Activated CD4-positive, CD25-positive, alpha-beta regulatory T cell treated with anti-CD3 and anti-CD28 coated beads, Interleukin-2, amount 50 U/mL, for 24 hours (primary cell): ENCODE measurements around the gene OR2J2.
"Not testable (repeated sequence)": the region's sequence is repeated elsewhere in the genome, so short reads cannot be mapped to it uniquely, and the experiment has no call there.

Source experiments
- ATAC-seq, 2 donors: fragments of 150-1000 bp; cut with Tn5 transposase; one replicate each; pipeline ENCODE4 v1.10.0; 2021; ENCODE audit warnings: mild to moderate bottlenecking in 1 of 2, moderate library complexity in 1 of 2

Gene OR2J2

DNA sequence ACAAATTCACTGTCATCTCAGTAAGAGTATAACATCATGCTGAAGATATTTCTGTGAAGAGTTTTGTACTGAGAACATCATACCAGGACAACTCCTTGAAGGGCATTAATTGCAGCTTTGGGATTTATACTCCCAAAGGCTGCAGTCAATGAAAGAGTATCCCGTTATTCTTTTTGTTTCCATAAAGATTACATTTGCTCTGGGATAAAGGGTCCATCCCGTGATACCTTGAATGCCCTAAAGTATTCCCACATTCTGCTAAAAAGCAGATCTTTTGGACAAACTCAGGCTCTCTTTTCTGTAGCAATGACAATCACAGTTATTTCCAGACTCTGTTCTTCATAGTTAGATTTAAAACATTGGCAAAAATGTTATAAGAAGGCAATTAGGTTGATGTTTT, at the start of gene OR2J2:
OR2J2 (plus strand) TSS at position 301 of the 400 bp plus-strand sequence. CDS start 2,729 bp downstream, outside the sequence.
- not testable (repeated sequence) for ATAC-seq

DNA sequence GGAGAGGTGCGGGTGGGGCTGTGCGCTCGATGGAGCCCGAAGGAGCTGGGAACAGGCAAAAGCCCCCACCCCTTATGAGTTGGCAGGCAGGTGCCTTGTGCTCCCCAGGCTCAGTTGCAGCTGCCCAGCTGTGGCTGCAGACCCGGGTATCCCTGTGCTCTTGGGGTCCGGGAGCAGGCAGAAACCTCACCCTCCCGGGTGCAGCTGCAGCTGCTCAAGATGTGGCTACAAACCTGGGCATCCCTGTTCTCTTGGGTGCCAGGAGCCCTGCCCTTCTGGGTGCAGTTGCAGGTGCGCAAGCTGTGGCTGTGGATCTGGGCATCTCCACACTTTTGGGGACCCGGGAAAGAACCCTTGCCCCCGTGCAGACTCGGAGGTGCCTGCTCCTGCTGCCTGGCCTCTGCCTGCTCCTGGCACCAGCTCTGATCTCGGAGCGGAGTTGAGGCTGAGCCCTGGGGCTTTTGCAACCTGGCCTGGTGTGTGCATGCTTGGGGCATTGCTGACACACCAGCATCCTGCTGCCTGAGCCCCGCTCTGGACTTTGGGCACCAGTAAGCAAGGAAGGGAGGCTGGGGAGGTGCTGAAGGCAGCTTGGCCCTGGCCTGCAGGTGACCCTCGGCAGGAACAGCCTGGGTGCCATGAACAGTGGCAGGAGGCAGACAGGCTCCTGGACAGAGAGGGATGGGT, 41.2 kb upstream of the OR2J2 start:
- no peak for ATAC-seq

DNA sequence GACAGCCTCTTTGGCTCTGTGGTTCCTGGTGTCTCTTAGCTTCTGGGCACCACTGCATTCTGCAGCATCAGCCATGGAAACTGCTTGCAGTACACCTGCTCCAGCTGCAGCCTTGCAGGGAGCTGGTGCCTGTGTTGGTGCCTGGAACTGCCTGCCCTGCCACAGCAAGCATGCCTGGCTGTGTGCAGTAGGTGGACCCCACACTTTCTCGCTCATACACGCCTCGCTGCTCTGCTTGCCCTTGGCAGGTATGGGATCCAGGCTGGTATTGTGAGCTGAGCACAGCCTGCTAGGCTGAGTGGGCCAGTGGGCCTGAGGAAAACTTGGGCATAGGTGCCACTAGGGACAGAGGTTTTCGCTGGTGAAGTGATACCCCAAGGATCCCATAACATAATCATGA, 40.1 kb upstream of the OR2J2 start:
- no peak for ATAC-seq

DNA sequence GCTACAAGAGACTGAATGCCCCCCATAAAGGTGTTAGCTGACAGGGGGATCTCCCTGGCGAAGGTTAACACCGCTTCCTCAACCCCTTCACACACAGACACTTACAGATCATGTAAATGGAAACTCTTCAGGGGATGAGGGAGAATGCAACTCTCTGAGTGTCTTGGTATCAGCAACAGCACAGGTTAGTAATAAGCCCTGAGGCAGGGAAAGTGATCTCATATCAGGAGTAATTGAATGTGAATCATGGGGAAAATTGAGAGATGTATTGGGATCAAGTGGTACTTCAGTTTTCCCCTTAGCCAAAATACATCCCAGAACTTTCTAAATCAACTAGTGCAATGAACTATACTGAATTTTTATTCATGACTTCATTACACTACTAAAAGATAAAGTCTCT, 39.0 kb upstream of the OR2J2 start:
- no peak for ATAC-seq

DNA sequence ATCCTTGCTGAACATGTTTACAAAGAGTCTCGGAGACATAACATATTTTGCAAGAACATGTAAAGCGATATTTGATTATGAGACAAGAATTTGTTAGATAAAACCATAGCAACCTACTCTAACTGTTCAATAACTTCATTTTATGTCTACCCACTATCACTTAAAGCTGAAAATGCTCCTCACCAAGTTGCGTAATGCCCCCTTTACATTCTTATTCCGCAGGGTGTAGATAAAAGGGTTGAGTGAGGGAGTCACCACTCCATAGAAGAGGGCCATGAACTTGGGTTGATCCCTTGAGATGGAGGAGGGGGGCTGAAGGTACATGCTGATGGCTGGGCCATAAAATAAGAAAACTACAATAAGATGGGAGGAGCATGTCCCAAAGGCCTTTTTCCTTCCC, 33.0 kb upstream of the OR2J2 start:
- ATAC-seq = no peak

DNA sequence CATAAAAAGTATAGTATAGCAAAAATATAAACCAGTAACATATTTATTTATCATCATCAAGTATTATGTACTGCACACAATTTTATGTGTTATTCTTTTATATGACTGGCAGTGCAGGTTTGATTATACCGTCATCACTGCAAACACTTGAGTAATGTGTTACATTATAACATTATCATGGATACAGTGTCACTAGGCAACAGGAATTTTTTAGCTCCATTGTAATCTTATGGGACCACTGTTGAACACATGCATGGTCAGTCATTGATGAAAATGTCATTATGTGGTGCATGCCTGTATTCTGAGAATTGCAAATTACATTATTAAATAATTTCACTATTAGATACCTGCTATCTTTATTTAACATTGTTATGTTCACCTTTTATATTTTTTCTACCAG, 29.1 kb upstream of the OR2J2 start:
- no peak for ATAC-seq

DNA sequence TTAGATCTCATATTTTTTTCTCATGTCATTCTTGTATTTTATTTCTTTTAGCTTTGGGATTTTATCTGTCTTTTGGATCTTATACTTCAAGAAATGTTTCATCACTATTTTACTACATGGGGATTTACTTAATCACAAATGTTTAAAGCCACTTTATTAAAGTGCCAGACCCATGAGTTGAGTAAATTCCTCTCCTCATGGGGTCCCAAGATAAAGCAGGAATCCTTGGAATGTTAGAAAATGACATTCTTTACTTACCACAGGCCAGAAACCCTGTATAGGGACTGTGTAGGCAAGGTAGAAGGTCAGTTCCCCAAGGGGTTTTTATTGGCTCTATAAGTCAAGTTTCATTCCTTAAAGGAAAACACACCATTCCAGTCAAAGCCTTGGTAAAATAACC, 28.4 kb upstream of the OR2J2 start:
- no peak for ATAC-seq

DNA sequence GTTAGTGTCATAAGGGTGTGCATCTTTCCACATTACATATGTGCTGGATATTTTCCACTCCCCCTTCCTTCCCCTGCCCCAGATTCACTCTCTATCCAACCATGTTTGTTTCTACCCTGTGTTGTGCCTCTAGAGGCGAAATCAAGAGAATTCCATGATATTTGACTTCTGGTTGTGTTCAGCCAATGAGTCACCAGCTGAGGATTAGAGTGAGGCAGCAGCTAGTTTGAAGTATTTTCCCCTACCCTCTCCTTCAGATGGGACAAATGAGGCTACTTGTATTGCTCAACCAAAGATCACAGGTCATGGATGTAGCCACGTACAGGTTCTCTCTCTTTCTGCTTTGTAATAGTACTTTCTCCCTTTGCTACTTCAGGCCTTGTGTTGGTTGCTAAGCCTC, 24.5 kb upstream of the OR2J2 start:
- no peak for ATAC-seq

DNA sequence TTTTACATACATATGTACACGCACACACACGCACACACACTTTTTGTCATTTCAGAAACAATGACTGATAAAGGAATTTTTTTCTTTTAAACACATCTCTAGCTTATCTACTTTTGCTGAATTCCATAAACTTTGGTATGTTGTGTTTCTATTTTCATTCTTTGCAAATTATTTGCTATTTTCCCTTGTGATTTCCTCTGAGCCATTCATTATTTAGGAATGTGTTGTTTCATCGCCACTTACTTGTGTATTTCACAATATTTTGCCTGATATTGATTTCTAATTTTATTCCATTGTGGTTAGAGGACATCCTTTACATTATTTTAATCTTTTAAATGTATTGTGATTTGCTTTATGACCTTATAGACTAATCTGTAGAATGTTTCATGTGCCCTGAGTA, 23.6 kb upstream of the OR2J2 start:
- ATAC-seq = no peak

DNA sequence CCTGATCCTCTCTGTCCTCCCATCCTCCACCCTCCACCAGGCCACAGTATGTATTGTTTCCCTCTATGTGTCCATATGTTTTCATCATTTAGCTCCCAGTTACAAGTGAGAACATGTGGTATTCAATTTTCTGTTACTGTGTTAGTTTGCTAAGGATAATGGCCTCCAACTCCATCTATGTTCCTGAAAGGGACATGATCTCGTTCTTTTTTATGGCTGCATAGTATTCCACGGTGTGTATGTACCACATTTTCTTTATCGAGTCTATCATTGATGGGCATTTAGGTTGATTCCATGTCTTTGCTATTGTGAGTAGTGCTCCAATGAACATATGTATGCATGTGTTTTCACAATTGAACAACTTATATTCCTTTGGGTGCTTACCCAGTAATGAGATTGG, 21.3 kb upstream of the OR2J2 start:
- ATAC-seq = not testable (repeated sequence)

DNA sequence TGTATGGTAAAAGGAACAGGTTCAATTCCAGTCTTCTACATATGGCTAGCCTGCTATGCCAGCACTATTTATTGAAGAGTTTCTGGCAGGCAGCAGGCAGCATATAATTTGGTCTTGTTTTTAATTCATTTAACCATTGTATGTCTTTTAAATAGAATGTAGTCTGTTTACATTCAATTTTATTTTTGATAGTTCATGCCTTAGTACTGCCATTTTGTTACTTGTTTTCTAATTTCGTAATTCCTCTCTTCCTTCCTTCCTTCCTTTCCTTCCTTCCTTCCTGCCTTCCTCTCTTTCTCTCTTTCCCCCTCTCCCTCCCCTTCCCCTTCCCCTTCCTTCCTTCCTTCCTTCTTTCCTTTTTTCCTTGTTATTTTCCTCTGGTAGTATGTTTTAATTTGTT, 17.6 kb upstream of the OR2J2 start:
- no peak for ATAC-seq

DNA sequence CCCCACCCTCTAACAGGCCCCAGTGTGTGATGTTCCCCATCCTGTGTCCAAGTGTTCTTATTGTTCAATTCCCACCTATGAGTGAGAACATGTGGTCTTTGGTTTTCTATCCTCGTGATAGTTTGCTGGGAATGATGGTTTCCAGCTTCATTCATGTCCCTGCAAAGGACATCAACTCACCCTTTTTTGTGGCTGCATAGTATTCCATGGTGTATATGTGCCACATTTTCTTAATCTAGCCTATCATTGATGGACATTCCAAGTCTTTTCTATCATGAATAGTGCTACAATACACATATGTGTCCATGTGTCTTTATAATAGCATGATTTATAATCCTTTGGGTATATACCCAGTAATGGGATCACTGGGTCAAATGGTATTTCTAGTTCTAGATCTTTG, 15.5 kb upstream of the OR2J2 start:
- not testable (repeated sequence) for ATAC-seq

DNA sequence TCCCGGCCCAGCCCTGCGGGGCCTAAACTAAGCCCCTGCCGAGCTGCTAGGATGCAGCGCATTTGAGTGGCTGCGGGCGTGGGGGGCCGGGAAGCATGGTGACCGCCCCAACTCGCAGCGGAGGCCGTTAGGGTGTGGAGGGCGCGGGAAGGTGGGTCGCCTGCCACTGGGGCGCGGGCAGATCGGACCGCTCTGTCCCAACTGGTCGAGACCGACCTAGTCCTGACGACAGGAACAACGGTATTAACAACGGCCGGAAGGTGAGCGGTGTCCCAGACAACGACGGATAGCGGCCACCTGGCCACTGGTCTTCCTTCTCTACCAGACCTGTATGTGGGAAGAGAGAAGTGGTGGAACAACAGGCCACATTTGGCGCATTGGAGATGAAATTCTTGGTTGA, 10.8 kb upstream of the OR2J2 start:
- not testable (repeated sequence) for ATAC-seq

DNA sequence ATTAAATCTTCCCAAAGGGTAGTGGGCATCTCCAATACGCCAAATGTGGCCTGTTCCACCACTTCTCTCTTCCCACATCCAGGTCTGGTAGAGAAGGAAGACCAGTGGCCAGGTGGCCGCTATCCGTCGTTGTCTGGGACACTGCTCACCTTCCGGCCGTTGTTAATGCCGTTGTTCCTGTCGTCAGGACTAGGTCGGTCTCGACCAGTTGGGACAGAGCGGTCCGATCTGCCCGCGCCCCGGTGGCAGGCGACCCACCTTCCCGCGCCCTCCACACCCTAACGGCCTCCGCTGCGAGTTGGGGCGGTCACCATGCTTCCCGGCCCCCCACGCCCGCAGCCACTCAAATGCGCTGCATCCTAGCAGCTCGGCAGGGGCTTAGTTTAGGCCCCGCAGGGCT, 5.1 kb upstream of the OR2J2 start:
- not testable (repeated sequence) for ATAC-seq

DNA sequence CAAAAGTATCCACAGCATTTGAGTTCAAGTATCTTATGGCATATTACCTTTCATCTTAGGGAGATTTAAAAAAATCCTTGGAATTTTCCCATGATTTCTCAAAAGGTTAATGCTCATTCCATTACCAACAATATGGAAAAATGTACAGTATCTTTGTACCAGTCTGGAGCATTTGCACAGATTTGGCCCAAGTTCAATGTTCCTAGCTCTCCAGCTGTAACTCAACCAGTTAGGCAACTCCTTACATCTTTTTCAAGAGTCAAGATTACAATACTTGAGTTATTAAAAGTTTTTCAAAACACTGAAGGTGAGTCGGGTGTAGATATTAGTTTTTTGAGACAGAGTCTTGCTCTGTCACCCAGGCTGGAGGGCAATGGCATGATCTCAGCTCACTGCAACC, 1.0 kb downstream of the OR2J2 start:
- ATAC-seq = no peak

DNA sequence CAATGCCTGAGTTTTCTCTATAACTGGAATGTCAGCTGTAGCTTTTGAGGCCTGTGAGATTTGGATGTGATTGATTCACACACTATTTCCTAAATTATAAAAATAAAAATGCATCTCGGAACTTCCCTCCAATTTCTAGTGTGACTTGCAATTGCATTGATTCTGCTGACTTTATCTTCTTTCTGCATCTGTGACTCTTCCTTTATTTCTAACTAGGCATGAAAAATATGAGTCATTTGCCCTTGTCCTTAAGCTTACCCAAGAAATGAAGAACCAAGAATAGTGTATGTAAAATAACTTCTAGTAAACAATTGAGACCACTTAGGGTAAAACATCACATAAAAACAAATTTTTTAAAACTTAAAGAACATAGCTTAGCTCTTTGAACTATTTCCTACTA, 12.9 kb downstream of the OR2J2 start:
- no peak for ATAC-seq

DNA sequence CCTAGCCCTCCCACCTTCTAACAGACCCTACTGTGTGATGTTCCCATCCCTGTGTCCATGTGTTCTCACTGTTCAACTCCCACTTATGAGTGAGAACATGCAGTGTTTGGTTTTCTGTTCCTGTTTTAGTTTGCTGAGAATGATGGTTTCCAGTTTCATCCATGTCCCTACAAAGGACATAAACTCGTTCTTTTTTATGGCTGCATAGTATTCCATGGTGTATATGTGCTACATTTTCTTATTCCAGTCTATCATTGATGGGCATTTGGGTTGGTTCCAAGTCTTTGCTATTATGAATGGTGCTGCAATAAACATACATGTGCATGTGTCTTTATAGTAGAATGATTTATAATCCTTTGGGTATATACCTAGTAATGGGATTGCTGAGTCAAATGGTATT, 18.0 kb downstream of the OR2J2 start:
- not testable (repeated sequence) for ATAC-seq

DNA sequence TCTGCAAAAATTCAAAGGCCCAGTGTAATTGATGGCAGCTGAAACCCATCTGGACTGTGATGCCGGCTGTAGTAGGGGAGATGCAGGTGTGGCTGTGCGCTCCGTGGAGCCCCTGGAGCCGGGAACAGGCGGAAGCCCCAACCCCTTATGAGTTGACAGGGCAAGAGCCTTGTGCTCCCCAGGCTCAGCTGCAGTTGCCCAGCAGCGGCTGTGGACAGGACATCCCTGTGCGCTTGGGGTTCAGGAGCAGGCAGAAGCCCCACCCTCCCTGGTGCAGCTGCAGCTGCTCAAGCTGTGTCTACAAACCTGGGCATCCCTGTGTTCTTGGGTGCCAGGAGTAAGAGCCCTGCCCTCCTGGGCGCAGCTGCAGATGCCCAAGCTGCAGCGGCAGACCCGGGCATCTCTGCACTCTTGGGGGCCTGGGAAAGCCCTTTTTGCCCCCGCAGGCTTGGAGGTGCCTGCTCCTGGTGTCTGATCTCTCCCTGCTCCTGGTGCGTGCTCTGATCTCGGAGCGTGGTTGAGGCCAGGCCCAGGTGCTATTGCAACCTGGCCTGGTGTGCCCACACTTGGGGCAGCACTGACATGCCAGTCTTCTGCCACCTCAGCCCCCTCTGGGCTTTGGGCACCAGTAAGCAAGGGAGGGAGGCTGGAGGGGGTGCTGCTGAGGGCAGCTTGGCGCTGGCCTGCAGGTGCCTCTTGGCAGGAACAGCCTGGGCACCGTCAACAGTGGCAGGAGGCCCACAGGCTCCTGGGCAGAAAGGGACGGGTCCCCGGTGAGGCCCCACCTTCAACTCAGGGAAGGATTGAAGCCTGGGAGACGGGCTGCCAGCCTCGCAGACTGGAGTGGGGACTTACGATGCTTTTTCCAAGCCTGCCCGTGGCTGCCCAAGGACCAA, 30.3 kb downstream of the OR2J2 start:
- ATAC-seq = no peak

DNA sequence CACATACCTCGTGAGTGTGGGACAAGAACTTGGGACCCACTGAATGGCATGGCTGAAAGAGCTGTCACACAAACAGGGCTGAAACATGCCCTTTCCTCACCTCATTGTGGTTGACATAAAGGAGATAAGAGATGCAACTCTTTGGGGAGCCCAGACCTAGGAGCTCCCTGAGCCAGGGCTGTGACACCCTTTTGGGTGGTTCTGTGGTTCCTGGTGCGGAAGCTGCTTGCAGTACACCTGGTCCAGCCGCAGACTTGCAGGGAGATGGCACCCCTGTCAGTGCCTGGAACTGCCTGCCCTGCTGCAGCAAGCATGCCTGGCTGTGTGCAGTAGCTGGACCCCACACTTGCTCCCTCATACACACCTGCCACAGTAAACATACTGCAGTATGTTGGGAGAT, 31.3 kb downstream of the OR2J2 start:
- ATAC-seq = no peak

DNA sequence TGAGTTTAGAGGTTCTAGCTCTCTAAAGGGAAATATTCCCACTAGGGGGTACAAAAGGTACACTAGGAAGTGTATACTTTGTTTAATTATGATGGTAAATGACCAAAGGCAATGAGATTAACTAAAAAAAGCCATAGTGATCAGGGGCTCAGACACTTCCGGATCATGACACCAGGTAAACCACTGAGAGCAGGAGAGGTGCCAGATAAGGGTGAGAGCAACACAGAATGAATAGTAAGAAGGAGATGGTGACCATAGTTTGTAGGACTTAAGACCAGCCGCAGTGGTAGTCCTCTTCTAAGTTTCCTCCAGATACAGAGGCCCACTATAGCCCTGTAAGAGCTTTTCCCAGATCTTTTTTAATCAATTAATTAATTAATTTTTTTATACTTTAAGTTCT, 40.8 kb downstream of the OR2J2 start:
- no peak for ATAC-seq

DNA sequence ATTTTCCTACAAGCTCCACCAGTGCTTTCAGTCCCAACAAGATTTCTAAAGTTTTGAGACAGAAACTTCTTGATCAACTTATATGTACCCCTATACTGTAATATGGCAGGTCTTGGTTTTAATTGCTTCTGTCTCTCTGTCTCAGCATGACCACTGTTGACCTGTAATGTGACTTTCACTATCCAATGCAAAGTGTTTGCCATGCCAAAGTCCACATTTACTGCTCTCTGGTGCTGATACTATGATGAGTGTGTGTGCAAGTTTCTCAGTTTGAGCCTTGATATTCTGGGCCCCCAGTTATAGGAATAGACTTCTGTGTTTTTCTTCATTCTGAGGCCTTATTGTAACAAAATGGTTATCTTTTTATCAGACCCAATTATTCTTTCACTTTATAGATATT, 45.8 kb downstream of the OR2J2 start:
- no peak for ATAC-seq

DNA sequence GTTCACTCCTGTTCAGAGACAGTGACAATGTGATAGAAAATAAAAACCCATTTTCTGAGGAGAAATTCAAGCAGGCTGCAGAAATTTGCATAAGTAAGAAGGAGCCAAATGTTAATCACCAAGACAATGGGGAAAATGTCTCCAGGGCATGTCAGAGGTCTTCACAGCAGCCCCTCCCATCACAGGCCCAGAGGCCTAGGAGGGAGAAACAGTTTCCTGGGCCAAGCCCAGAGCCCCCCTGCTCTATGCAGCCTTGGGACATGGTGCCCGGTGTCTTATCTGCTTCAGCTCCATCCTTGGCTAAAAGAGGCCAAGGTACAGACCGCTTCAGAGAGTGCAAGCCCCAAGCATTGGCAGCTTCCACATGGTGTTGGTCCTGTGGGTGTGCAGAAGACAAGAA, 46.5 kb downstream of the OR2J2 start:
- ATAC-seq = not testable (repeated sequence)

DNA sequence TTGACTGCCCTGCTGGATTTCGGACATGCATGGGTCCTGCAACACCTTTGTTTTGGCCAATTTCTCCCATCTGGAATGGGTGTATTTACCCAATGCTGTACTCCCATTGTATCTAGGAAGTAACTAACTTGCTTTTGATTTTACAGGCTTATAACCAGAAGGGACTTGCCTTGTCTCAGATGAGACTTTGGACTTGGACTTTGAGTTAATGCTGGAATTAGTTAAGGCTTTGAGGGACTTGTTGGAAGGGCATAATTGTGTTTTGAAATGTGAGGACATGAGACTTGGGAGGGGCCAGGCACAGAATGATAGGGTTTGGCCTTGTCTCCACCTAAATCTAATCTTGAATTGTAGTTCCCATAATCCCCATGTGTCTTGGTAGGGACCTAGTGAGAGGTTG, 47.3 kb downstream of the OR2J2 start:
- ATAC-seq = not testable (repeated sequence)
